HG02571 (cell line): Measurements from ENCODE around the gene ALDH18A1.

Experiments
- ATAC-seq: cut with Tn5 transposase; IDR thresholded peaks from one replicate; pipeline ENCODE4 v1.9.1; 2021; ENCODE audit warnings: mild to moderate bottlenecking, moderate library complexity; ENCODE audit not compliant: unreplicated experiment

Gene ALDH18A1

DNA sequence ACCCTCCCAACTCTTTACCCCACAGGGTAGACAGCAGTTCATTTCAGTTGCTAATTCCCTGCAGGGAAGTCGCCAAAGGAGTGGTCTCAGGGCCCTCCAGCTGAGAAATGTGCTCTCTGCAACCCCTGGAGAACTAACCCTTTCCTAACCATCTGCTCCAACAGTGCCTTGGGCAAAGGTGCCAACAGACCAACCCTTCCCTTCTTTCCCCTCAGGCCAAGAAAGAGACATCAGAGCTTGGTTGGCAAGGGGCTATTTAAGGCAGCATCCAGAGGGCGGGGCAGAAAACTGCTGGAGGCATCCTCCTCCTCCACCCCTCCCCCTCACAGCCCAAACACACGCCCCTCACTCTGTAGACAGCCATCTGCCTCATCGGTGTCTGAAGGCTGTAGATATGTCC is 97.0 kb downstream of the ALDH18A1 start:
- ATAC-seq: no peak

- ATAC-seq: no peak
Measured at GRCh38 chr10:95558593-95559320, 97.8 kb downstream of the ALDH18A1 start.

GRCh38 chr10:95556994-95557767 is 99.3 kb downstream of the ALDH18A1 start:
- ATAC-seq: no peak
